ENCODE data around the gene GSE1. TPM values are rescaled to one million over a fixed set of nuclear protein-coding genes. Genes with fewer than 3 reads are reported as not detected.

Gene GSE1
- total and polyA plus RNA-seq, 9 of the 15 experiments (the other 6 are each of a cell fraction or from before 2014, with no cell fraction given), result 12.2 to 244 (median 57.9) TPM

- TF ChIP-seq, protein P1, sequence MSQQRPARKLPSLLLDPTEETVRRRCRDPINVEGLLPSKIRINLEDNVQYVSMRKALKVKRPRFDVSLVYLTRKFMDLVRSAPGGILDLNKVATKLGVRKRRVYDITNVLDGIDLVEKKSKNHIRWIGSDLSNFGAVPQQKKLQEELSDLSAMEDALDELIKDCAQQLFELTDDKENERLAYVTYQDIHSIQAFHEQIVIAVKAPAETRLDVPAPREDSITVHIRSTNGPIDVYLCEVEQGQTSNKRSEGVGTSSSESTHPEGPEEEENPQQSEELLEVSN (IDR thresholded peaks at IDR 0.05; ENCODE audit: borderline replicate concordance in 1 of 2, extremely low read depth in 1 of 2, insufficient read depth in 1 of 2, insufficient read length in 1 of 2, low read depth in 1 of 2, low read length in 1 of 2, poor library complexity in 1 of 2, severe bottlenecking in 1 of 2), result peak; percentile 95 to 99
- TF ChIP-seq, protein P2, sequence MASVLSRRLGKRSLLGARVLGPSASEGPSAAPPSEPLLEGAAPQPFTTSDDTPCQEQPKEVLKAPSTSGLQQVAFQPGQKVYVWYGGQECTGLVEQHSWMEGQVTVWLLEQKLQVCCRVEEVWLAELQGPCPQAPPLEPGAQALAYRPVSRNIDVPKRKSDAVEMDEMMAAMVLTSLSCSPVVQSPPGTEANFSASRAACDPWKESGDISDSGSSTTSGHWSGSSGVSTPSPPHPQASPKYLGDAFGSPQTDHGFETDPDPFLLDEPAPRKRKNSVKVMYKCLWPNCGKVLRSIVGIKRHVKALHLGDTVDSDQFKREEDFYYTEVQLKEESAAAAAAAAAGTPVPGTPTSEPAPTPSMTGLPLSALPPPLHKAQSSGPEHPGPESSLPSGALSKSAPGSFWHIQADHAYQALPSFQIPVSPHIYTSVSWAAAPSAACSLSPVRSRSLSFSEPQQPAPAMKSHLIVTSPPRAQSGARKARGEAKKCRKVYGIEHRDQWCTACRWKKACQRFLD (CRISPR knock-in tag; IDR thresholded peaks at IDR 0.05), result peak; percentile 48; the same call in 1 of the 2 replicates
- peak; percentile 57; the same call in 1 of the 2 replicates for TF ChIP-seq ZBTB40 (IDR thresholded peaks at IDR 0.05)
- no peak for TF ChIP-seq ZBTB40 (CRISPR knock-in tag; IDR thresholded peaks at IDR 0.05)
- TF ChIP-seq FOS (IDR thresholded peaks at IDR 0.05; ENCODE audit: extremely low read depth, insufficient read length), result peak; percentile 84
- TF ChIP-seq RBM17 (IDR thresholded peaks at IDR 0.05; ENCODE audit: borderline replicate concordance, low read depth, low read length), result no peak
- peak; percentile 31; the same call in 1 of the 2 replicates for TF ChIP-seq CREM (IDR thresholded peaks at IDR 0.05; ENCODE audit: low read depth)
- TF ChIP-seq MYNN (IDR thresholded peaks at IDR 0.05), result no peak
- TF ChIP-seq MYNN (CRISPR knock-in tag; IDR thresholded peaks at IDR 0.05), result no peak
- TF ChIP-seq TEAD4 (IDR thresholded peaks at IDR 0.05; ENCODE audit: low read length), result no peak
- no peak for TF ChIP-seq TEAD4 (CRISPR knock-in tag; IDR thresholded peaks at IDR 0.05; ENCODE audit: borderline replicate concordance)
- TF ChIP-seq CTBP1 (IDR thresholded peaks at IDR 0.05; ENCODE audit: borderline replicate concordance), result peak; percentile 28; the same call in 1 of the 2 replicates
- TF ChIP-seq HDAC1 (IDR thresholded peaks at IDR 0.05), result peak in 1 of 2 experiments; percentile 83; a peak in 2 of 4 replicates
- no peak for TF ChIP-seq ZNF212 (CRISPR knock-in tag; IDR thresholded peaks at IDR 0.05)
- no peak for TF ChIP-seq ZBED1 (IDR thresholded peaks at IDR 0.05)
- no peak; the same call in 1 of the 2 replicates for TF ChIP-seq ATF7 (IDR thresholded peaks at IDR 0.05)
- TF ChIP-seq KAT7 (CRISPR knock-in tag; IDR thresholded peaks at IDR 0.05; ENCODE audit: borderline replicate concordance), result no peak
- peak; percentile 83 for TF ChIP-seq GABPB1 (CRISPR knock-in tag; IDR thresholded peaks at IDR 0.05)
These were observed 75.6 kb downstream of the GSE1 start, which contains the start of gene GINS2 (continued) for GRCh38 chr16:85688586-85689284.
